Measurements from ENCODE around the gene SCGB1C2. TPM values are rescaled to one million over a fixed set of nuclear protein-coding genes. Genes with fewer than 3 reads are reported as not detected.

The SCGB1C2 gene
- total RNA-seq, 4 donors from 2014 or later = not detected

DNA sequence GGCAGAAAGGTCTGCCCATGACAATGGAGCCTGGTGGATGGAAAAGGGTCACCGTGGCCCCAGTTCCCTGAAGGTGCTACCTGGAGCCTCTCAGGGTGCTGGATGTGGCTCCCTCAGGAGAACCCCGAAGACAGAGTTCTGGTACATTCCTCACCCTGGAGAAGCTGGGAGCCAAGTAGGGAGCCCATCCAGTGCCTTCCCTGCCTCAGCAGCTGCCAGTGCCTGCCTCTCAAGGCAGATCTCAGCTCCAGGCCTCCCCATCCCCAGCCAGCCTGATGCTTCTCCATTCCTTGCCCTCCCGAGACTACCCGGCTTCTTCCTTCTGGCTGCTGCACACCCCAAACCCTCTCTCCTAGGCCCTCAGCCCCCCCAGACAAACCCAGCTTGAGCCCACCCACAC is 20.5 kb downstream of the SCGB1C2 start:
- no peaks in the 10 kb centered on the region for H3K27me3 ChIP-seq
- TF ChIP-seq, protein P1, sequence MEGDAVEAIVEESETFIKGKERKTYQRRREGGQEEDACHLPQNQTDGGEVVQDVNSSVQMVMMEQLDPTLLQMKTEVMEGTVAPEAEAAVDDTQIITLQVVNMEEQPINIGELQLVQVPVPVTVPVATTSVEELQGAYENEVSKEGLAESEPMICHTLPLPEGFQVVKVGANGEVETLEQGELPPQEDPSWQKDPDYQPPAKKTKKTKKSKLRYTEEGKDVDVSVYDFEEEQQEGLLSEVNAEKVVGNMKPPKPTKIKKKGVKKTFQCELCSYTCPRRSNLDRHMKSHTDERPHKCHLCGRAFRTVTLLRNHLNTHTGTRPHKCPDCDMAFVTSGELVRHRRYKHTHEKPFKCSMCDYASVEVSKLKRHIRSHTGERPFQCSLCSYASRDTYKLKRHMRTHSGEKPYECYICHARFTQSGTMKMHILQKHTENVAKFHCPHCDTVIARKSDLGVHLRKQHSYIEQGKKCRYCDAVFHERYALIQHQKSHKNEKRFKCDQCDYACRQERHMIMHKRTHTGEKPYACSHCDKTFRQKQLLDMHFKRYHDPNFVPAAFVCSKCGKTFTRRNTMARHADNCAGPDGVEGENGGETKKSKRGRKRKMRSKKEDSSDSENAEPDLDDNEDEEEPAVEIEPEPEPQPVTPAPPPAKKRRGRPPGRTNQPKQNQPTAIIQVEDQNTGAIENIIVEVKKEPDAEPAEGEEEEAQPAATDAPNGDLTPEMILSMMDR (IDR thresholded peaks at IDR 0.05) = no peak
- TF ChIP-seq EP300 (IDR thresholded peaks at IDR 0.05) = no peak
- TF ChIP-seq POLR2AphosphoS5 (IDR thresholded peaks at IDR 0.05) = no peak
- TF ChIP-seq POLR2A (IDR thresholded peaks at IDR 0.05) = no peak
- no peaks in the 10 kb centered on the region for H3K9me3 ChIP-seq
- H3K4me3 ChIP-seq = no peak overlapping the region
- 89% methylated on average over 4 of the region's 4 CpGs for WGBS
- no peak for DNase-seq (ENCODE audit: low spot score in 2 of 2)
- no peak overlapping the region for H3K27ac ChIP-seq
- no peaks in the 10 kb centered on the region for H3K4me1 ChIP-seq
- no peaks in the 10 kb centered on the region for H3K36me3 ChIP-seq

DNA sequence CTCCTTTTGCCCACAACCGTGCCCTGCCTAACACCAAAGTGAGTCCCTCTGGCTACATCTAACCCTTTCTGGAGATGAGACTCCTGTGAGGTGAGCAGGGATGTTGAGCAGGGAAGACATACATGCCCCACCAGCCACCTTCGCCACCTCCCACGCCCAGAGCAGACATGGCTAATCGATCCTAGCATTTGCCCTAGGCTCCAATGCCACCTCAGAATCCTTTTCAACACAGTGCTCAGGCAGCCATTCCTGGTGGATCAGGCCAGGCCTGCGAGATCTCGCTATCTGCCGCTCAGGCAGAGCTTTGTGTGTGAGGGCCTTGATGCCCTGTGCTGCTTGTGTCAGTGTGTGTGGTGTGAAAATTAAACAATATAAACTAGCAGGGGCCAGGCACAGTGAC is 21.0 kb downstream of the SCGB1C2 start:
- 95% methylated on average over 7 of the region's 7 CpGs for WGBS
- TF ChIP-seq POLR2A (IDR thresholded peaks at IDR 0.05) (no peak), EP300 (IDR thresholded peaks at IDR 0.05) (no peak), POLR2AphosphoS5 (IDR thresholded peaks at IDR 0.05) (no peak)
- TF ChIP-seq, protein P1 (IDR thresholded peaks at IDR 0.05) = no peak
- no peaks in the 10 kb centered on the region for H3K4me1 ChIP-seq
- H3K9me3 ChIP-seq = no peaks in the 10 kb centered on the region
- H3K36me3 ChIP-seq = no peaks in the 10 kb centered on the region
- no peaks in the 10 kb centered on the region for H3K27me3 ChIP-seq
- no peak overlapping the region for H3K4me3 ChIP-seq
- no peak overlapping the region for H3K27ac ChIP-seq
- no peak for DNase-seq (ENCODE audit: low spot score in 2 of 2)

DNA sequence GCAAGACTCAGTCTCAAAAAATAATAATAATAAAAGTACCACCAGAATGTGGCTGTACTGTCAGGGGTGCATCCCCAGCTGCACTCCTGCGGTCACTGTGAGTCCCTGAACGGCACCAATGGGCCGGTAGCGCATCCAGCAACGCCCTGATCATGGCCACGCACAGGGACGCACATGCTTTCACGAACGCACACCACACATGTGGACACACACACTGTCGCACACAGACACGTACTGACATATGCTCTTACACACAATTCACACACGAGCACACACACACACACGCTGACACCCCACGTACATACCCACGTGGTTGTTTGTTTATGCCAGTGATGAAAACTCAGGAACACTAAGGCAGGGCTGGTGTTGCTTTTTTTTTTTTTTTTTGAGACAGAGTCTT is 22.2 kb downstream of the SCGB1C2 start:
- H3K27ac ChIP-seq = no peak overlapping the region
- H3K4me3 ChIP-seq = no peak overlapping the region
- H3K36me3 ChIP-seq = no peaks in the 10 kb centered on the region
- TF ChIP-seq POLR2AphosphoS5 (IDR thresholded peaks at IDR 0.05) (no peak), POLR2A (IDR thresholded peaks at IDR 0.05) (no peak), EP300 (IDR thresholded peaks at IDR 0.05) (no peak)
- TF ChIP-seq, protein P1 (IDR thresholded peaks at IDR 0.05) = no peak
- H3K4me1 ChIP-seq = no peaks in the 10 kb centered on the region
- DNase-seq (ENCODE audit: low spot score in 2 of 2) = no peak
- no peaks in the 10 kb centered on the region for H3K9me3 ChIP-seq
- WGBS = 86% methylated on average over 8 of the region's 15 CpGs
- H3K27me3 ChIP-seq = no peaks in the 10 kb centered on the region

DNA sequence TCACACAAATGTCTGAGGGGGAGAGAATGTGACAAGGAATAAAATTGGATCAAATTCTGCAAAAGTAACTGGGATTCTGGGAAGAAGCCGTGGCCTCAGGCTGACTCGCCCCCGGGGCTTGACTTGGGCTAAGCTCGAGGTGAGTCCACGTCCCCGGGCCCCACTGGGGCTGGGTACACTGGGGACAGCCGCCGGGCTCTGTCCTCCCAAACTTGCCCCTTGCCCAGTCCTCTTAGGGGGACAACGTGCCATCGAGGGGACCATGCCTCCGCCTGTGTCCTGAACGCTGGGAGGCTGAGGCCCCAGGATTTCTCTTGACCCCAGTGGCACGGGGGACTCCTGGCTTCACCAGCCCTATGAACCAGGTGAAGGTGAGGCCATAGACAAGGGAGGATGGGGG is 23.0 kb downstream of the SCGB1C2 start:
- Histone ChIP-seq H3K9me3 (no peaks in the 10 kb centered on the region), H3K27ac (no peak overlapping the region), H3K27me3 (no peaks in the 10 kb centered on the region), H3K4me1 (no peaks in the 10 kb centered on the region), H3K36me3 (no peaks in the 10 kb centered on the region), H3K4me3 (no peak overlapping the region)
- no peak for DNase-seq (ENCODE audit: low spot score in 2 of 2)
- TF ChIP-seq POLR2A (IDR thresholded peaks at IDR 0.05) (no peak), EP300 (IDR thresholded peaks at IDR 0.05) (no peak), POLR2AphosphoS5 (IDR thresholded peaks at IDR 0.05) (no peak)
- TF ChIP-seq, protein P1 (IDR thresholded peaks at IDR 0.05) = no peak
- 88% methylated on average over 13 of the region's 13 CpGs for WGBS

DNA sequence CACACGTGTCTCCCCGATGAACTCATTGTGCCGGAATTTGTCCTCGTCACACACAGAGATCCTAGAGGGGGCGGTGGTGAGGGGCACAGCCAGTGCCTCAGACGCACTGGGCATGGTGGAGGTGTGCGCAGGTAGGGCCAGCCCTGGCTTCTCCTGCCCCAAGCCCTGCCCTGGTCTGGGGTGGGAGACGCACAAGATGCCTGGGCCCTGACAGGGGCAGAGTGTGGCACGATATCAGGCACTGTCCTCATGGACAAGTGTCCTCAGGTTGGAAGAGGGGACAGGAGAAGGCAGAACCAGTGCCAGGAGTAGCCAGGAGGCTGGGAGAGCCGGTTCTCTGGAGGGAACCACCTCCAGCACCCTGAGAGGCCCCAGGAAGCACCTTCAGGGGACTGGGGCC is 24.1 kb downstream of the SCGB1C2 start:
- Histone ChIP-seq H3K27me3 (no peaks in the 10 kb centered on the region), H3K36me3 (no peaks in the 10 kb centered on the region), H3K9me3 (no peaks in the 10 kb centered on the region), H3K4me1 (no peaks in the 10 kb centered on the region), H3K27ac (no peak overlapping the region), H3K4me3 (no peak overlapping the region)
- no peak for TF ChIP-seq POLR2A (IDR thresholded peaks at IDR 0.05)
- no peak for TF ChIP-seq EP300 (IDR thresholded peaks at IDR 0.05)
- TF ChIP-seq, protein P1 (IDR thresholded peaks at IDR 0.05) = no peak
- TF ChIP-seq POLR2AphosphoS5 (IDR thresholded peaks at IDR 0.05) = no peak
- no peak for DNase-seq (ENCODE audit: low spot score in 2 of 2)
- 92% methylated on average over 8 of the region's 10 CpGs for WGBS
